ENCODE results near the gene DET1. TPM values are rescaled to one million over a fixed set of nuclear protein-coding genes. Genes with fewer than 3 reads are reported as not detected.

The DET1 gene
- total RNA-seq, 1 donor from 2014 or later = 5.4 TPM

GRCh38 chr15:88579322-88579721 lies 32.8 kb upstream of the DET1 start:
- no peaks in the 10 kb centered on the region for H3K36me3 ChIP-seq
- ATAC-seq = no peak
- H3K4me3 ChIP-seq = no peak overlapping the region
- H3K27me3 ChIP-seq = no peaks in the 10 kb centered on the region
- no peak for DNase-seq
- no peak overlapping the region for H3K27ac ChIP-seq
- H3K4me1 ChIP-seq = no peaks in the 10 kb centered on the region
- TF ChIP-seq CTCF (IDR thresholded peaks at IDR 0.05) = no peak
- intact Hi-C loops (cut with DNase I) = no loop called here
- H3K9me3 ChIP-seq = no peaks in the 10 kb centered on the region

GRCh38 chr15:88574655-88575054 lies 28.2 kb upstream of the DET1 start:
- TF ChIP-seq CTCF (IDR thresholded peaks at IDR 0.05) = no peak
- no peak for ATAC-seq
- DNase-seq = no peak
- Histone ChIP-seq H3K36me3 (no peaks in the 10 kb centered on the region), H3K4me3 (no peak overlapping the region), H3K9me3 (no peaks in the 10 kb centered on the region), H3K4me1 (no peaks in the 10 kb centered on the region), H3K27ac (no peak overlapping the region), H3K27me3 (no peaks in the 10 kb centered on the region)
- intact Hi-C loops (cut with DNase I) = no loop called here

- no peak for ATAC-seq
Observed at GRCh38 chr15:88574077-88574476, 27.6 kb upstream of the DET1 start.

GRCh38 chr15:88571852-88572259 lies 25.4 kb upstream of the DET1 start:
- Histone ChIP-seq H3K27me3 (no peaks in the 10 kb centered on the region), H3K27ac (no peak overlapping the region), H3K4me1 (no peaks in the 10 kb centered on the region), H3K36me3 (no peaks in the 10 kb centered on the region), H3K4me3 (no peak overlapping the region), H3K9me3 (no peaks in the 10 kb centered on the region)
- intact Hi-C loops (cut with DNase I) = no loop called here
- TF ChIP-seq CTCF (IDR thresholded peaks at IDR 0.05) = no peak
- DNase-seq (no peak), ATAC-seq (no peak)

More at GRCh38 chr15:88574077-88574476, 27.6 kb upstream of the DET1 start:
- TF ChIP-seq CTCF (IDR thresholded peaks at IDR 0.05) = no peak
- Histone ChIP-seq H3K4me1 (no peaks in the 10 kb centered on the region), H3K36me3 (no peaks in the 10 kb centered on the region), H3K4me3 (no peak overlapping the region), H3K9me3 (no peaks in the 10 kb centered on the region), H3K27ac (no peak overlapping the region), H3K27me3 (no peaks in the 10 kb centered on the region)
- intact Hi-C loops (cut with DNase I) = no loop called here
- DNase-seq = no peak

- Histone ChIP-seq H3K27ac (no peak overlapping the region), H3K9me3 (no peaks in the 10 kb centered on the region), H3K36me3 (no peaks in the 10 kb centered on the region), H3K4me3 (no peak overlapping the region), H3K27me3 (no peaks in the 10 kb centered on the region), H3K4me1 (no peaks in the 10 kb centered on the region)
- intact Hi-C loops (cut with DNase I) = no loop called here
- DNase-seq = no peak
- TF ChIP-seq CTCF (IDR thresholded peaks at IDR 0.05) = no peak
- no peak for ATAC-seq
Observed at GRCh38 chr15:88571153-88571851, 24.8 kb upstream of the DET1 start.

- Histone ChIP-seq H3K27me3 (no peaks in the 10 kb centered on the region), H3K27ac (no peak overlapping the region), H3K36me3 (no peaks in the 10 kb centered on the region), H3K4me1 (no peaks in the 10 kb centered on the region), H3K4me3 (no peak overlapping the region), H3K9me3 (no peaks in the 10 kb centered on the region)
- TF ChIP-seq CTCF (IDR thresholded peaks at IDR 0.05) = no peak
- no peak for DNase-seq
- intact Hi-C loops (cut with DNase I) = no loop called here
- no peak for ATAC-seq
Observed at GRCh38 chr15:88568589-88568988, 22.1 kb upstream of the DET1 start.
